HG03196 (cell line): ENCODE results near the gene GAS5.

Experiments used
- ATAC-seq: cut with Tn5 transposase; IDR thresholded peaks from one replicate; pipeline ENCODE4 v1.9.1; 2021; ENCODE audit not compliant: unreplicated experiment

GAS5 gene

DNA sequence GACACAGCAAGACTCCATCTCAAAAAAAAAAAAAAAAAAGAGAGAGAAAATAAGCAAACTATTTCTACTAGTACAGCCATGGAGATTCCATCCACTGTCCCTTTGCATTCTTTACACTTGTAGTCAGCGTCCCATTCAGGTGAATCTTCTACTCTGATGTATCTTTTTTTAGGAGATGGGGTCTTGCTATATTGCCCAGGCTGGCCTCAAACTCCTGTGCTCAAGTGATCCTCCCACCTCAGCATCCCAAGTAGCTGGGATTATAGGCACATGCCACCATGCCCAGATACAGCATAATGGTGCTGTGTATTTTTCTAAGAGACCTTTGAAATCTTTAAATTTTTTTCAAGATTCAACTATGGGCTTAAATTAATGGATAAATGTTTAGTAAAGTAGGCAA, 35.0 kb downstream of the GAS5 start:
- no peak for ATAC-seq

DNA sequence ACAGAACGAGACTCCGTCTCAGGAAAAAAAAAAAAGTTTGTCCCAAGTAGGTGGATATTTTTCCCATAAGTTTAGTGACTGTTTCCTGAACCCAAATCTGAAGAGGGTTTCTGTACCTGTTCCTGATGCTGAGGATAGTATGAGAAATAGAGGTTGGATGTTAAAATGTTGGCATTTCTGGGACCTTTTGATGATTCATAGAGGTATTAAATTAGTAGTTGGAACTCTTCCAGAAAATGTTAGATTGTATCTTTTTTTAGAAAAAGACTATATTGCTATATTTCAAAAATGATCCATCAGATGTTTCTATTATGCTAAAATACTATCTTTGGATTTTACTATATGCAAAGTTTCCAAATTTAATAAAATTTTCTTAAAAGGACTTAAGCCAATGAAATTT, 40.2 kb downstream of the GAS5 start:
- ATAC-seq: no peak

DNA sequence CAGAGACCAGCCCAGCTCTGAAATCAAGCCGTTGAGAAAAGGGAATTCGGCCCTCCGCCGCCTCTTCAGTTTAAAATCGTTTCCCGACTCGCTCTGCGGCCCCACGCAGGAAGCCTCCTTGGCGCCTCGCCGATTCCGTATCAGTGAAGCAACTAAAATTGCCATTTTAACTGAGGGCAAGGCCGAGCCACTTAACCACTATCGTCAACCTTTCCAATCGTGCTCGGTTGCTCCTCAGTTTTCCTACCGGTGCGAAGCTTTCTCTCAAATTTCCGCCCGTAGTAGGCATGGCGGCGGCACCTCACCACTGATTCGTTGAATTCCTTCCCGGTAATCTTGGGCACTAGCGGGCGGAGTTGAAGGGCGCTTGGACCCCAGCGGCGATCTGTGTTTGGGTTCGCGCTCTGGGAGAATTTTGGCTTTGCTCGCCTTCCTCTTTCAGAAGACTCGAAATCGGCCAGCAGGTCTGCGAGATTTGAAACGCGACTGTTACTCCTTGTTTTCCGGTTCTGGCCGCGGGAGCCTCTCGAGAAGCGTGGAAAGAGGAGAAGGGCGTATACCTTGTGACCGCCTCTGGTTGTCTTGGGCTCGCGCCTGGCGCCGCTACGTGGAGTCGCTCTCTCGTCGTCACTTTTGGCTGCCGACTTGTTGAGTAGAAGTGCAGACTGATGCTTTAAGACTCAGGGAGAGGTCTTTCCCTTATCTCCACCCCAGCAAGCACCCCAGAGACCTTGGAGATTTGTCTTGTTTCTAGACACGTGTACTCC, 43.3 kb downstream of the GAS5 start, which contains the start of the genes CENPL and DARS2:
CENPL (minus strand) TSS at position 569 of the 767 bp plus-strand sequence. CDS start 13,584 bp downstream, outside the sequence.
DARS2 (plus strand) TSS at position 359 of the 767 bp plus-strand sequence. CDS start 557 bp downstream, outside the sequence.
- peak; percentile 77 for ATAC-seq

DNA sequence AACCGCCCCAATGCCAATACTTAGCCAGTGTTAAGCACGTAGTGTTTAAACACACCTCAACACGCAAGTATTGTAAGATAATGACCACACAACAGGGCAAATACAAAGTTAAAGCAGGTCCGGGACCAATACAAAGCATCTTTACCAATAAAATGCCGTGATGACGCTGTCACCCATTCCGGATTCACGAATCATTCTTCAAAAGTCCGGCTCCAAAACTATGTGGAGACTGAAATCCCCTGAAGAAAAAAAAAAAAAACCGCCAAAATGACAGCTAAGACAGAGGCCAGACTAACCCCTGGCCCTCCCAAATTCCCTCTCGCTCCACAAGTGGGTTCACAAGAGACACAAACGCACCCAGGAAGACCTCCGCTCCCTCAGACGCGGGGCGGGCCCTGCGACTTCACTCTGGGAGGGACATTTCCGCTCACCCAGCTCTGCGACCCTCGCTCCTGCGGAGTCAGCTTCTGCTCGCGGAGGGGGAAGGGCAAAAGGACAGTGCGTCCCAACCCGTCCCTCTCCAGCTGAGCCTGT, 43.9 kb downstream of the GAS5 start:
- ATAC-seq: peak; percentile 39

DNA sequence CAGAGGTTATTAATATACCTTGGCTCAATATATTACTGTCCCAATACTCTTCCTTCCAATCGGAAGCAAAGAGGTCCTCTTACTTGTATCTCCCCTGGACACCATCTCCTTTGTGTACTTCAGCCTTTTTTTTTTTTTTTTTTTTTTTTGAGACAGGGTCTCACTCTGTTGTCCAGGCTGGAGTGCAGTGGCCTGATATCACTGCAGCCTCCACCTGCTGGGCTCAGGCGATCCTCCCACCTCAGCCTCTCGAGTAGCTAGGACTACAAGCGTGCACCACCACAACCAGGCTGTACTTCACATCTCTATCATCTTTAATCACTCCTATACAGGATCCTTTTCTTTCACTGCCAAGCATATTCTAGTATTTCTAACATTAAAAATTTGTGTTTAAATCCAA, 46.1 kb downstream of the GAS5 start:
- ATAC-seq: no peak

DNA sequence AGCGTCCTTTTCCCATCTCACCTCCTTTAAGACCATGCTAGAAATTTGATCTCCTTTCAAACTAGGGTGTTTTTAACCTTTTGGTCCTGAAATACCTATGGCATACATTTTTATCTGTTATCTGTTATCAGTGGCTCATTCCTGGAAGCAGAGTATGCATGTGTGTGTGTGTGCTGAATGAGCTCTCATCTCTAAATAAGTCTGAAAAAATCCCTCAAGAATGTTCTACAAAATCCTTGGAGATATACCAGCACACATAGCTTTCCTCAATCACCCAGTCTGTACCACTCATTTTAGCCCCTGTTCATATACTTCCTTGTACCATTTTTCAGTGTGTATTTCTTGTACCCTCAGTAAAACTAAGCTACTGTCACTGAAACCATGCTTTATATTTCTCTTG, 49.3 kb downstream of the GAS5 start:
- no peak for ATAC-seq
